Measurements from ENCODE around the gene ELF4.

ELF4 gene

GRCh38 chrX:130057209-130057608 is 53.1 kb downstream of the ELF4 start:
- Histone ChIP-seq H3K79me2 (ENCODE audit: insufficient read depth, low read length) (no peaks in the 10 kb centered on the region), H4K20me1 (ENCODE audit: insufficient read depth, low read length, poor library complexity, severe bottlenecking) (no peaks in the 10 kb centered on the region), H2AFZ (ENCODE audit: low read length) (no peak overlapping the region), H3K9me3 (ENCODE audit: insufficient read depth, low read depth, low read length) (no peaks in the 10 kb centered on the region), H3F3A (ENCODE audit: low read depth) (no peaks in the 10 kb centered on the region), H3K4me2 (ENCODE audit: low read depth, low read length, poor library complexity, severe bottlenecking) (no peak overlapping the region), H3K9me2 (replicated peaks; ENCODE audit: low read depth, low read length) (no peaks in the 10 kb centered on the region), H3K27me3 (ENCODE audit: insufficient read depth, low read length, poor library complexity, severe bottlenecking) (no peaks in the 10 kb centered on the region), H3K36me3 (ENCODE audit: insufficient read depth, low read length) (peaks cover 27% of the 10 kb centered on the region; the same call in 1 of the 2 replicates), H3K4me3 (ENCODE audit: low read length, poor library complexity, severe bottlenecking) (no peak overlapping the region), H3K9ac (ENCODE audit: low read depth, low read length, poor library complexity, severe bottlenecking) (no peak overlapping the region), H3K4me1 (ENCODE audit: insufficient read depth, low read length, poor library complexity, severe bottlenecking) (no peaks in the 10 kb centered on the region)
- TF ChIP-seq EZH2phosphoT487 (IDR thresholded peaks at IDR 0.05; ENCODE audit: borderline replicate concordance): no peak
- no peak for TF ChIP-seq CTCF (conservative IDR thresholded peaks at IDR 0.05; ENCODE audit: low read length)

- H3K4me2 ChIP-seq (ENCODE audit: low read depth, low read length, poor library complexity, severe bottlenecking): no peak overlapping the region
Measured at GRCh38 chrX:130055899-130056298, 54.4 kb downstream of the ELF4 start.

GRCh38 chrX:130055103-130055502 is 55.2 kb downstream of the ELF4 start:
- H3K4me3 ChIP-seq (ENCODE audit: low read length, poor library complexity, severe bottlenecking): no peak overlapping the region
- no peaks in the 10 kb centered on the region for H3K79me2 ChIP-seq (ENCODE audit: insufficient read depth, low read length)
- no peaks in the 10 kb centered on the region for H3K9me3 ChIP-seq (ENCODE audit: insufficient read depth, low read depth, low read length)
- H3K4me2 ChIP-seq (ENCODE audit: low read depth, low read length, poor library complexity, severe bottlenecking): no peak overlapping the region
- no peaks in the 10 kb centered on the region for H4K20me1 ChIP-seq (ENCODE audit: insufficient read depth, low read length, poor library complexity, severe bottlenecking)
- no peaks in the 10 kb centered on the region for H3K9me2 ChIP-seq (replicated peaks; ENCODE audit: low read depth, low read length)
- no peaks in the 10 kb centered on the region for H3K4me1 ChIP-seq (ENCODE audit: insufficient read depth, low read length, poor library complexity, severe bottlenecking)
- H3K9ac ChIP-seq (ENCODE audit: low read depth, low read length, poor library complexity, severe bottlenecking): no peak overlapping the region
- no peaks in the 10 kb centered on the region for H3K27me3 ChIP-seq (ENCODE audit: insufficient read depth, low read length, poor library complexity, severe bottlenecking)
- no peaks in the 10 kb centered on the region for H3F3A ChIP-seq (ENCODE audit: low read depth)
- TF ChIP-seq CTCF (conservative IDR thresholded peaks at IDR 0.05; ENCODE audit: low read length) (no peak), EZH2phosphoT487 (IDR thresholded peaks at IDR 0.05; ENCODE audit: borderline replicate concordance) (no peak)
- no peak overlapping the region for H2AFZ ChIP-seq (ENCODE audit: low read length)
- H3K36me3 ChIP-seq (ENCODE audit: insufficient read depth, low read length): peaks cover 48% of the 10 kb centered on the region; the same call in 1 of the 2 replicates

More at GRCh38 chrX:130055899-130056298, 54.4 kb downstream of the ELF4 start:
- no peak overlapping the region for H3K4me3 ChIP-seq (ENCODE audit: low read length, poor library complexity, severe bottlenecking)
- H3F3A ChIP-seq (ENCODE audit: low read depth): no peaks in the 10 kb centered on the region
- peaks cover 40% of the 10 kb centered on the region; the same call in 1 of the 2 replicates for H3K36me3 ChIP-seq (ENCODE audit: insufficient read depth, low read length)
- no peak overlapping the region for H3K9ac ChIP-seq (ENCODE audit: low read depth, low read length, poor library complexity, severe bottlenecking)
- H4K20me1 ChIP-seq (ENCODE audit: insufficient read depth, low read length, poor library complexity, severe bottlenecking): no peaks in the 10 kb centered on the region
- no peaks in the 10 kb centered on the region for H3K79me2 ChIP-seq (ENCODE audit: insufficient read depth, low read length)
- H3K9me2 ChIP-seq (replicated peaks; ENCODE audit: low read depth, low read length): no peaks in the 10 kb centered on the region
- H3K4me1 ChIP-seq (ENCODE audit: insufficient read depth, low read length, poor library complexity, severe bottlenecking): no peaks in the 10 kb centered on the region
- no peaks in the 10 kb centered on the region for H3K27me3 ChIP-seq (ENCODE audit: insufficient read depth, low read length, poor library complexity, severe bottlenecking)
- H3K9me3 ChIP-seq (ENCODE audit: insufficient read depth, low read depth, low read length): no peaks in the 10 kb centered on the region
- TF ChIP-seq CTCF (conservative IDR thresholded peaks at IDR 0.05; ENCODE audit: low read length) (no peak), EZH2phosphoT487 (IDR thresholded peaks at IDR 0.05; ENCODE audit: borderline replicate concordance) (no peak)
- H2AFZ ChIP-seq (ENCODE audit: low read length): no peak overlapping the region
